GM12878 (cell line): ENCODE results near the gene PPDPF. TPM values are rescaled to one million over a fixed set of nuclear protein-coding genes. Genes with fewer than 3 reads are reported as not detected.

Experiments
- ATAC-seq: fragments of 200-7000 bp; cut with Tn5 transposase; 3 replicates; pipeline ENCODE4 v1.9.1; 2020; ENCODE audit warnings: mild to moderate bottlenecking, moderate library complexity
- BruUV-seq: library from RNA; stranded (reverse); fragments of 400-500 nt; replicated peaks from 2 replicates; lab custom pipeline; 2021; lab: Mats Ljungman, UMichigan
- CTCF ChIA-PET: fragments of 300-600 bp; sonication (Branson Sonifier 250); formaldehyde crosslinking; extraction: SDS; loops from one replicate; lab custom pipeline; 2021; ENCODE audit warnings: inconsistent platforms; lab: Yijun Ruan, JAX
- POLR2A ChIA-PET: fragments of 350-600 bp; formaldehyde crosslinking; extraction: SDS; loops from one replicate; lab custom pipeline; 2021; ENCODE audit warnings: inconsistent platforms; lab: Charles Lee
- RAD21 ChIA-PET: fragments of 300-600 bp; sonication (Branson Sonifier 250); formaldehyde crosslinking; loops from one replicate; lab custom pipeline; 2023; ENCODE audit warnings: antibody characterized with exemption; ENCODE audit not compliant: unreplicated experiment; lab: Charles Lee
- SMC1A ChIA-PET: fragments of 300-600 bp; sonication (Branson Sonifier 250); formaldehyde crosslinking; loops from one replicate; lab custom pipeline; 2023; ENCODE audit not compliant: unreplicated experiment, uncharacterized antibody; lab: Charles Lee
- DNase-seq: peaks from one replicate; pipeline ENCODE4 v3.0.0-alpha.2; 2011; ENCODE audit warnings: low read depth, low spot score
- FAIRE-seq: peaks from 3 replicates; lab custom pipeline; 2011; peaks lifted over from hg19 to GRCh38; lab: Jason Lieb, UNC
- H2AFZ ChIP-seq: 2 replicates; pipeline ENCODE4 v1.6.0; 2011; ENCODE audit warnings: low read depth, low read length, control low read depth; ENCODE audit not compliant: control insufficient read depth
- H3K27ac ChIP-seq: 2 replicates; pipeline ENCODE4 v1.5.1; 2011; ENCODE audit warnings: control low read depth; ENCODE audit not compliant: control insufficient read depth, insufficient read depth
- H3K27me3 ChIP-seq, 2 experiments: replicated peaks in 1 of 2; 2 replicates each; pipeline versions ENCODE4 v1.6.0 to v1.6.1; 2011; ENCODE audit warnings: low read length in 1 of 2; ENCODE audit not compliant: control insufficient read depth in 2 of 2, insufficient read depth in 2 of 2
- H3K36me3 ChIP-seq, 2 experiments: 2 replicates each; pipeline ENCODE4 v1.5.1; 2011; ENCODE audit warnings: low read length in 1 of 2; ENCODE audit not compliant: control insufficient read depth in 2 of 2, insufficient read depth in 2 of 2
- H3K4me1 ChIP-seq: 2 replicates; pipeline ENCODE4 v1.6.1; 2011; ENCODE audit warnings: mild to moderate bottlenecking, low read length, moderate library complexity, mixed read lengths; ENCODE audit not compliant: control insufficient read depth, insufficient read depth
- H3K4me2 ChIP-seq: 2 replicates; pipeline ENCODE4 v1.6.0; 2011; ENCODE audit warnings: control low read depth; ENCODE audit not compliant: control insufficient read depth, insufficient read depth
- H3K4me3 ChIP-seq: fragments of 200-600 bp; sonication (generic); 2 replicates; pipeline ENCODE4 v1.5.1; 2016
- H3K79me2 ChIP-seq: 2 replicates; pipeline ENCODE4 v1.6.0; 2011; ENCODE audit warnings: low read length; ENCODE audit not compliant: control insufficient read depth, insufficient read depth
- H3K9ac ChIP-seq: 2 replicates; pipeline ENCODE4 v1.8.0; 2011; ENCODE audit warnings: low read length, control low read depth, mixed read lengths; ENCODE audit not compliant: control insufficient read depth, insufficient read depth
- H3K9me3 ChIP-seq: replicated peaks from 3 replicates; pipeline ENCODE4 v1.5.1; 2011; ENCODE audit warnings: mild to moderate bottlenecking, low read length; ENCODE audit not compliant: control insufficient read depth, insufficient read depth
- H4K20me1 ChIP-seq: 2 replicates; pipeline ENCODE4 v1.6.0; 2011; ENCODE audit not compliant: control insufficient read depth, insufficient read depth
- CBX3 ChIP-seq: fragments of 200-600 bp; sonication (generic); IDR thresholded peaks from 2 replicates; pipeline ENCODE4 v1.6.1; 2016; ENCODE audit warnings: low read depth, borderline replicate concordance
- RAD21 ChIP-seq: IDR thresholded peaks from 2 replicates; pipeline ENCODE4 v1.6.1; 2011; ENCODE audit warnings: mild to moderate bottlenecking, low read depth, low read length, moderate library complexity; ENCODE audit not compliant: insufficient read depth
- ZNF217 ChIP-seq: fragments of 450-650 bp; IDR thresholded peaks from 2 replicates; pipeline ENCODE4 v1.6.1; 2017; ENCODE audit warnings: antibody characterized with exemption, mild to moderate bottlenecking
- WGBS: methylation state at CpG from one replicate; pipeline ENCODE4 v1.1.6; 2016; ENCODE audit warnings: low lambda C conversion rate; ENCODE audit not compliant: insufficient replicate concordance, insufficient coverage; ENCODE audit errors: missing lambda C conversion rate; 5-methylcytosine and 5-hydroxymethylcytosine counted together
- in situ Hi-C: fragments of 300-500 bp; cut with MboI; formaldehyde crosslinking; loops from 9 replicates; pipeline ENCODE4 v1.14.3; 2018; ENCODE audit warnings: mixed read lengths
- intact Hi-C: fragments of 100-400 bp; cut with micrococcal nuclease; formaldehyde crosslinking; loops from one replicate; pipeline ENCODE4 v1.14.2; 2022; ENCODE audit not compliant: unreplicated experiment
- polyA plus RNA-seq, 11 experiments: library from polyadenylated mRNA; depleted of rRNA in 4 of 11; unstranded in 6 of 11; stranded (reverse) in 5 of 11; fragments of >200 nt; fragmentation: Nextera tagmentation in 4 of 11; fragmentation: Illumina TruSeq in 1 of 11; extraction: Ambion mirVana in 4 of 11; extraction: Trizol in 1 of 11; gene quantifications; 1 replicate in 1 of 11; 2 replicates in 10 of 11; pipeline versions ENCODE4 v1.2.1 to v1.2.3, GENCODE V29; 2011 to 2016; ENCODE audit warnings: inconsistent platforms in 2 of 11, missing spikeins in 2 of 11, low read depth in 1 of 11
- total RNA-seq, 4 experiments: library from RNA; depleted of rRNA in 3 of 4; stranded (reverse); fragments of >200 nt in 3 of 4; fragmentation: Illumina TruSeq in 1 of 4; extraction: Trizol in 1 of 4; gene quantifications; 2 replicates each; pipeline versions ENCODE4 v1.2.1 to v1.2.3, GENCODE V29; 2013 to 2021
- TF ChIP-seq, protein P1 (sequence below): IDR thresholded peaks from 2 replicates; pipeline ENCODE4 v1.6.1; 2012; ENCODE audit warnings: mild to moderate bottlenecking, low read depth, low read length
- TF ChIP-seq, protein P2 (sequence below): fragments of 450-650 bp; IDR thresholded peaks from 2 replicates; pipeline ENCODE4 v1.6.1; 2016; ENCODE audit warnings: mild to moderate bottlenecking

PPDPF gene
- total and polyA plus RNA-seq, 10 of the 15 experiments (the other 5 are each of a cell fraction or from before 2014, with no cell fraction given) = 0.32 to 154 (median 22.8) TPM

DNA sequence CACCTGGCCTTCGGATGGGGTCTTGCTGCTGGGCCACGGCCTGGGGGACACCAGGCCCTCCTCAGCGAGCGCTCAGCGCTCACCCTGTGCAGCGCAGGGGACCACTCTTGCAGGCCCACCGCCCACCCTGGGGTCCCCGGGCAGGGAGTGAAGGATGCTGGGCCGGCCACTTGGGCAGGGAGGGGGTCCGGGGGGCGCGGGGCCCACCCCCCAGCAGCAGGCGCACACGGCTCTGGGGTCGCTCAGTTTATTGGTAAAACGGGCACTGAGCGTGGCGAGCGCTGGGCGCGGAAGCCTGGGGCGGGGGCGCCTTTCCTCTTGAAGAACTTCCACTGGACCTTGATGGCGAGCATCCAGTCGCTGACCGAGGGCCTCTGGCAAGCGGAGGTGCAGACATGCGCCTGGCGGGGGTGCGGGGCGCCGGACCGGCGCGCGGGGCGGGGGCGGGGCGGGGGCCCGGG, 32.8 kb upstream of the PPDPF start:
- no peak overlapping the region for H2AFZ ChIP-seq
- no peak overlapping the region for H3K4me2 ChIP-seq
- intact Hi-C loops (no loop called here), in situ Hi-C loops (no loop called here)
- WGBS = 51% methylated on average over 23 of the region's 40 CpGs
- no peak overlapping the region for H3K9ac ChIP-seq
- CTCF ChIA-PET = no interaction called here
- SMC1A ChIA-PET = no interaction called here
- ATAC-seq (no peak), FAIRE-seq (no peak), DNase-seq (no peak)
- no peak overlapping the region for H3K4me3 ChIP-seq
- no peak overlapping the region for H3K27ac ChIP-seq
- POLR2A ChIA-PET = no interaction called here
- H3K4me1 ChIP-seq = no peaks in the 10 kb centered on the region; the same call in 1 of the 2 replicates
- H3K79me2 ChIP-seq = no peaks in the 10 kb centered on the region
- H3K9me3 ChIP-seq = no peaks in the 10 kb centered on the region
- RAD21 ChIA-PET = no interaction called here
- H3K36me3 ChIP-seq = no peaks in the 10 kb centered on the region
- H3K27me3 ChIP-seq = peaks cover 0 to 1% of the 10 kb centered on the region in 2 experiments; a peak in 1 of 4 replicates
- TF ChIP-seq, protein P1, sequence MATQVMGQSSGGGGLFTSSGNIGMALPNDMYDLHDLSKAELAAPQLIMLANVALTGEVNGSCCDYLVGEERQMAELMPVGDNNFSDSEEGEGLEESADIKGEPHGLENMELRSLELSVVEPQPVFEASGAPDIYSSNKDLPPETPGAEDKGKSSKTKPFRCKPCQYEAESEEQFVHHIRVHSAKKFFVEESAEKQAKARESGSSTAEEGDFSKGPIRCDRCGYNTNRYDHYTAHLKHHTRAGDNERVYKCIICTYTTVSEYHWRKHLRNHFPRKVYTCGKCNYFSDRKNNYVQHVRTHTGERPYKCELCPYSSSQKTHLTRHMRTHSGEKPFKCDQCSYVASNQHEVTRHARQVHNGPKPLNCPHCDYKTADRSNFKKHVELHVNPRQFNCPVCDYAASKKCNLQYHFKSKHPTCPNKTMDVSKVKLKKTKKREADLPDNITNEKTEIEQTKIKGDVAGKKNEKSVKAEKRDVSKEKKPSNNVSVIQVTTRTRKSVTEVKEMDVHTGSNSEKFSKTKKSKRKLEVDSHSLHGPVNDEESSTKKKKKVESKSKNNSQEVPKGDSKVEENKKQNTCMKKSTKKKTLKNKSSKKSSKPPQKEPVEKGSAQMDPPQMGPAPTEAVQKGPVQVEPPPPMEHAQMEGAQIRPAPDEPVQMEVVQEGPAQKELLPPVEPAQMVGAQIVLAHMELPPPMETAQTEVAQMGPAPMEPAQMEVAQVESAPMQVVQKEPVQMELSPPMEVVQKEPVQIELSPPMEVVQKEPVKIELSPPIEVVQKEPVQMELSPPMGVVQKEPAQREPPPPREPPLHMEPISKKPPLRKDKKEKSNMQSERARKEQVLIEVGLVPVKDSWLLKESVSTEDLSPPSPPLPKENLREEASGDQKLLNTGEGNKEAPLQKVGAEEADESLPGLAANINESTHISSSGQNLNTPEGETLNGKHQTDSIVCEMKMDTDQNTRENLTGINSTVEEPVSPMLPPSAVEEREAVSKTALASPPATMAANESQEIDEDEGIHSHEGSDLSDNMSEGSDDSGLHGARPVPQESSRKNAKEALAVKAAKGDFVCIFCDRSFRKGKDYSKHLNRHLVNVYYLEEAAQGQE = no peak
- TF ChIP-seq RAD21 = no peak
- TF ChIP-seq ZNF217 = no peak
- TF ChIP-seq, protein P2, sequence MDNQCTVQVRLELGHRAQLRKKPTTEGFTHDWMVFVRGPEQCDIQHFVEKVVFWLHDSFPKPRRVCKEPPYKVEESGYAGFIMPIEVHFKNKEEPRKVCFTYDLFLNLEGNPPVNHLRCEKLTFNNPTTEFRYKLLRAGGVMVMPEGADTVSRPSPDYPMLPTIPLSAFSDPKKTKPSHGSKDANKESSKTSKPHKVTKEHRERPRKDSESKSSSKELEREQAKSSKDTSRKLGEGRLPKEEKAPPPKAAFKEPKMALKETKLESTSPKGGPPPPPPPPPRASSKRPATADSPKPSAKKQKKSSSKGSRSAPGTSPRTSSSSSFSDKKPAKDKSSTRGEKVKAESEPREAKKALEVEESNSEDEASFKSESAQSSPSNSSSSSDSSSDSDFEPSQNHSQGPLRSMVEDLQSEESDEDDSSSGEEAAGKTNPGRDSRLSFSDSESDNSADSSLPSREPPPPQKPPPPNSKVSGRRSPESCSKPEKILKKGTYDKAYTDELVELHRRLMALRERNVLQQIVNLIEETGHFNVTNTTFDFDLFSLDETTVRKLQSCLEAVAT = no peak
- no peak for TF ChIP-seq CBX3
- BruUV-seq = no TSS peak
- H4K20me1 ChIP-seq = no peaks in the 10 kb centered on the region
